ENCODE data around the gene SPON2.

DNA sequence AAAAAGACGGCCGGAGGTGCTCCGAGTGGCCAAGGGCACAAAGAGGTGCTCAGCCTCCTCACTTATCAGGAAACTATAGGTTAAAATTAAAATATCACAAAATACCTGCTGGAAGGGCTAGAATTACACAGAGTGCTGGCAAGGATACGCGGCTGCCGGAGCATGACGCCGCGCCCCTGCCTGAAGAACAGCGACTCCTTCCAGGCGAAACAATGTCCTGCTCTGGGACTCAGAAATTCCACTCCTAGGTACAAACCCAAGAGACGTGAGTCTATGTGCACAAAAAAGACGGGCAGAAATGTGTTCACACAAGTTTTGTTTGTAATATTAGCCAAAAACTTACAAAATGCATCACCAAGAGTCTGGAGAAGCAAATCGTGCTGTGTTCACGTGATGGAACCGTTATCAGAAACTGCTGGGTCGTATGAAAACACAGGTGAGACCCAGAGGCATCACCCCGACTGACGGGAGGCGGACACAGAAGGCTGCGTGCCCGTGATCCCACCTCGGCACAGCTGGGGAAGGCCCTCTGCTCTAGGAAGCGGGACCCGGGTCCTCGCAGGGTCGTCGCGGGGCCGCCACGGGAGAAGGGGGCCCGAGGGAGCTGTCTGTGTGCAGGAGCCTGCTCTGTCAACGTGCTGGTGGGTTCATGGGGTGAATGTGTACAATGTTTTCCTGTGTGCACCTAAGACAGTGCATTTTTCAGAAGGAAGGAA is 48.9 kb upstream of the SPON2 start:
- TF ChIP-seq CTCF (IDR thresholded peaks at IDR 0.05), result no peak
- no peak for TF ChIP-seq EP300 (IDR thresholded peaks at IDR 0.05)
- no peak for TF ChIP-seq POLR2A (IDR thresholded peaks at IDR 0.05)
